Measurements from ENCODE around the gene COL5A1.

The COL5A1 gene

GRCh38 chr9:134605351-134605965, 36.1 kb upstream of the COL5A1 start:
- Histone ChIP-seq H3K9me3 (ENCODE audit: insufficient read depth, low read length) (no peaks in the 10 kb centered on the region), H3K4me1 (ENCODE audit: low read length) (no peaks in the 10 kb centered on the region), H2AFZ (ENCODE audit: low read depth, low read length) (no peak overlapping the region), H3K27me3 (ENCODE audit: low read depth, low read length) (peaks cover 6% of the 10 kb centered on the region; the same call in 1 of the 2 replicates), H3K9ac (ENCODE audit: low read length) (no peak overlapping the region), H3K4me2 (ENCODE audit: low read length) (no peak overlapping the region), H3K36me3 (replicated peaks; ENCODE audit: low read depth, low read length) (no peaks in the 10 kb centered on the region), H3K4me3 (ENCODE audit: low read length) (no peak overlapping the region), H3K79me2 (ENCODE audit: low read length) (no peaks in the 10 kb centered on the region), H4K20me1 (ENCODE audit: insufficient read depth, low read length) (no peaks in the 10 kb centered on the region), H3K27ac (ENCODE audit: low read length) (no peak overlapping the region)
- TF ChIP-seq CTCF (IDR thresholded peaks at IDR 0.05; ENCODE audit: low read depth, low read length) (no peak), EZH2phosphoT487 (IDR thresholded peaks at IDR 0.05; ENCODE audit: low read depth) (no peak)

GRCh38 chr9:134605966-134606357, 35.6 kb upstream of the COL5A1 start:
- Histone ChIP-seq H3K27me3 (ENCODE audit: low read depth, low read length) (peaks cover 6% of the 10 kb centered on the region; the same call in 1 of the 2 replicates), H3K79me2 (ENCODE audit: low read length) (no peaks in the 10 kb centered on the region), H4K20me1 (ENCODE audit: insufficient read depth, low read length) (no peaks in the 10 kb centered on the region), H2AFZ (ENCODE audit: low read depth, low read length) (no peak overlapping the region), H3K36me3 (replicated peaks; ENCODE audit: low read depth, low read length) (no peaks in the 10 kb centered on the region), H3K9me3 (ENCODE audit: insufficient read depth, low read length) (no peaks in the 10 kb centered on the region), H3K27ac (ENCODE audit: low read length) (no peak overlapping the region), H3K4me3 (ENCODE audit: low read length) (no peak overlapping the region), H3K4me1 (ENCODE audit: low read length) (no peaks in the 10 kb centered on the region), H3K4me2 (ENCODE audit: low read length) (no peak overlapping the region), H3K9ac (ENCODE audit: low read length) (no peak overlapping the region)
- no peak for TF ChIP-seq CTCF (IDR thresholded peaks at IDR 0.05; ENCODE audit: low read depth, low read length)
- no peak for TF ChIP-seq EZH2phosphoT487 (IDR thresholded peaks at IDR 0.05; ENCODE audit: low read depth)

- Histone ChIP-seq H3K4me3 (ENCODE audit: low read length) (no peak overlapping the region), H3K4me1 (ENCODE audit: low read length) (no peaks in the 10 kb centered on the region), H3K4me2 (ENCODE audit: low read length) (no peak overlapping the region), H2AFZ (ENCODE audit: low read depth, low read length) (no peak overlapping the region), H3K9me3 (ENCODE audit: insufficient read depth, low read length) (no peaks in the 10 kb centered on the region), H3K36me3 (replicated peaks; ENCODE audit: low read depth, low read length) (no peaks in the 10 kb centered on the region), H3K9ac (ENCODE audit: low read length) (no peak overlapping the region), H4K20me1 (ENCODE audit: insufficient read depth, low read length) (no peaks in the 10 kb centered on the region), H3K79me2 (ENCODE audit: low read length) (no peaks in the 10 kb centered on the region), H3K27ac (ENCODE audit: low read length) (no peak overlapping the region), H3K27me3 (ENCODE audit: low read depth, low read length) (peaks cover 6% of the 10 kb centered on the region; the same call in 1 of the 2 replicates)
- TF ChIP-seq EZH2phosphoT487 (IDR thresholded peaks at IDR 0.05; ENCODE audit: low read depth) (no peak), CTCF (IDR thresholded peaks at IDR 0.05; ENCODE audit: low read depth, low read length) (no peak)
These were observed 34.5 kb upstream of the COL5A1 start for GRCh38 chr9:134606951-134607731.

GRCh38 chr9:134607971-134608370, 33.6 kb upstream of the COL5A1 start:
- peaks cover 6% of the 10 kb centered on the region; the same call in 1 of the 2 replicates for H3K27me3 ChIP-seq (ENCODE audit: low read depth, low read length)
- H3K36me3 ChIP-seq (replicated peaks; ENCODE audit: low read depth, low read length): no peaks in the 10 kb centered on the region
- H3K79me2 ChIP-seq (ENCODE audit: low read length): no peaks in the 10 kb centered on the region
- H3K9ac ChIP-seq (ENCODE audit: low read length): no peak overlapping the region
- no peaks in the 10 kb centered on the region for H4K20me1 ChIP-seq (ENCODE audit: insufficient read depth, low read length)
- H3K9me3 ChIP-seq (ENCODE audit: insufficient read depth, low read length): no peaks in the 10 kb centered on the region
- H3K4me1 ChIP-seq (ENCODE audit: low read length): no peaks in the 10 kb centered on the region
- no peak overlapping the region for H2AFZ ChIP-seq (ENCODE audit: low read depth, low read length)
- H3K4me2 ChIP-seq (ENCODE audit: low read length): no peak overlapping the region
- no peak overlapping the region for H3K27ac ChIP-seq (ENCODE audit: low read length)
- H3K4me3 ChIP-seq (ENCODE audit: low read length): no peak overlapping the region
- TF ChIP-seq CTCF (IDR thresholded peaks at IDR 0.05; ENCODE audit: low read depth, low read length): no peak
- no peak for TF ChIP-seq EZH2phosphoT487 (IDR thresholded peaks at IDR 0.05; ENCODE audit: low read depth)
